NCI-H69 (cell line): ENCODE measurements around the gene IL1RL1.

Experiments
- DNase-seq: peaks from one replicate; lab custom pipeline; 2025; lab: John Stamatoyannopoulos, UW

Gene IL1RL1

GRCh38 chr2:102368461-102369109 lies 57.2 kb downstream of the IL1RL1 start:
- no peak for DNase-seq

DNA sequence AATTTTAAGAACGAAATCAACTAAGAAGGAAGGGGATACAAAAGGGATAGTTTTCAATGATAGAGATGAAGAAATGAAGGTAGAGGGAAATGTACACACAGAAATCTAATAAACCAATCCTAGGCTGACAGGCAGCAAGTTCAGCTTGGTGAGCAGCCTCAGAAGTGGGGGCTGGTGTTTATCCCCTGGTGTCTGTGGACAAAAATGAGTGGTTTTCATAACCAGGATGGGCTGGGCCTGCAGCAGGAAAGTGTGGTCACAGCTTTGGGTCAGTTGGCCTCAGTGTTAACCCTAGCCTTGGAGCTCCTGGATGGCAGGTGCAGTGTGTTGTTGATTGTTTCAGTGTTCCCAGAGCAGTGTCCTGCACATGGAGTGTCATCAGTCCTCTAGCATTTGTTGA lies 58.5 kb downstream of the IL1RL1 start:
- no peak for DNase-seq

- no peak for DNase-seq
Observed at GRCh38 chr2:102376052-102376591, 64.8 kb downstream of the IL1RL1 start.

DNA sequence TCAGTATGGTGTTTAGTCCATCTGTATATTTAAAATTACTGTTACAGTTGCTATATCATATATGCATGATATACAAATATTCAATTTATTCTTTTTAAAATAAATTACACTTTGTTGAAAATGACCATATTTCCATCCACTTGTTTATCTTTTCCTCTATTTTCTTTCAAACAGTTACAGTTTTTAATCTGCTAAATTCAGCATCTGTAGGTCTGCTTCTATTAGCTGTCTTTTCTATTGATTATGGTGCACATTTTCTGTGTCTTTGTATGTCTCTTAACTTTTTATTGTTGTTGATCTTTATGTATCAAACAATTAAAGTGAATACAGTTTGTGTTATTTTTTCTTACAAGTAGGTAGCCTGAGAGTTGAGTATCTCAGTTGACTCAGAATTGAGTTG lies 72.4 kb downstream of the IL1RL1 start:
- no peak for DNase-seq

DNA sequence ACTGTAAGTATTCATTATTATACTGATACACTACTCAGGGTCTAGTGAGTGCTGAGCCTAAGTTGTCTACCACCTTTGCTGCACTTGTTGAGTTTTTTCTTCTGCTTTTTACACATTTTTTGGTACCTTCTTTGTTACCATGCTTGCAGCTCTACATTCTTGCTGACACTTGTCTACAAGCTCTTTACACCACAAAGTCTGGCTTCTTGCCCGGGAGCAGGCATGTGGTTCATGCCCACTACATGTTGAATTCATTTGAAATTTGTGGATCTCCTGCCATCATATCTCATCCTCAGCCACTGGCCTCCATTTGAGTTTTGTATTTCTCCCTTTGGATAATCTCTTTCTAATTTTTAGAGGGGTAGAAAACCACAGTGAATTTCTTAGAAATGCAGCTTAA lies 74.2 kb downstream of the IL1RL1 start:
- no peak for DNase-seq

DNA sequence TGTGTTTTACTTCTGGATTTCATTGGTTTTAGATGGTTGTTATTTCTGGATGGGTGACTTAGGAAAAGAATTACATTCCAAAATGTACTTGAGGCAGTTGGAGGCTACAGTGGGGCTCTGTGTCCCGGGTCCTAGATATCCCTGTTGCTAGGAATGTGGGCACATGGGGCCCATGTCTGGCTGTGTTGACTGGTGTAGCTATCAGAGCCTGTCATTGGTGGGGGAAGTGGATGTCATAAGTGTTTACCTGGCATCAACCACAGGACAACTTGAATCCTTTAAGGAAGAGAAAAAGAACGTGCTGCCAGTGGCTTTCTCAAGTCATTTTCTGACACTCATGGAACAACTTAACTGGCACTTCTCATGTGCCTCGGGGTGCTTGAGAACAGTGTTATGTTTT lies 74.6 kb downstream of the IL1RL1 start:
- no peak for DNase-seq

DNA sequence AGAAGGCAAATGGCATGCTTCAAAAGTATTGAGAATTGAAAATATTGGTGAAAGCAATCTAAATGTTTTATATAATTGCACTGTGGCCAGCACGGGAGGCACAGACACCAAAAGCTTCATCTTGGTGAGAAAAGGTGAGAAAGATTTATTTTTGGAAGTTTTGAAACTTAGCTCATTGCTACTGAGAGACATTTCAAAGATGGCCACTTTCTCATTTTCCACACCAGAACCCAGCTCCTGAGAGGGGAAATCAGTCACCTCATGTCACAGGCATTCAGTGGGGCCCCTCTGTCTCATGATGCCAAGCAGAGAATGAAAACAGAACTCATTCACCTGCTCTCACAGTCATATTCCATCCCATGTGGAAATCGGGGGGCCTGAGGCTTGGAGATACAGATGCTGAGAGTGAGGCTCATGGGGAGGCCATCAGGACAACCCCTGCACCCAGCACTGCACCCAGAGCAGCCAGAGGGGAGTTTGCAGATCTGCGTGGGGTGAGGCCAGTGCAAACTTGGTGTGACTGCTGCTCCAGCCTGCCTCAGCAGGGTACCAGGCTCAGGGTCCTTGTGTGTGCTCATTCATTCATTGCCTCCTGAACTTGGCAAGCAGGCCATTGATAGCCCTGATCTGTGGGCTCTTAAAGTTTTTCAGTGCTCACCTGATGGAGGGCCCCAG lies 75.6 kb downstream of the IL1RL1 start:
- no peak for DNase-seq

DNA sequence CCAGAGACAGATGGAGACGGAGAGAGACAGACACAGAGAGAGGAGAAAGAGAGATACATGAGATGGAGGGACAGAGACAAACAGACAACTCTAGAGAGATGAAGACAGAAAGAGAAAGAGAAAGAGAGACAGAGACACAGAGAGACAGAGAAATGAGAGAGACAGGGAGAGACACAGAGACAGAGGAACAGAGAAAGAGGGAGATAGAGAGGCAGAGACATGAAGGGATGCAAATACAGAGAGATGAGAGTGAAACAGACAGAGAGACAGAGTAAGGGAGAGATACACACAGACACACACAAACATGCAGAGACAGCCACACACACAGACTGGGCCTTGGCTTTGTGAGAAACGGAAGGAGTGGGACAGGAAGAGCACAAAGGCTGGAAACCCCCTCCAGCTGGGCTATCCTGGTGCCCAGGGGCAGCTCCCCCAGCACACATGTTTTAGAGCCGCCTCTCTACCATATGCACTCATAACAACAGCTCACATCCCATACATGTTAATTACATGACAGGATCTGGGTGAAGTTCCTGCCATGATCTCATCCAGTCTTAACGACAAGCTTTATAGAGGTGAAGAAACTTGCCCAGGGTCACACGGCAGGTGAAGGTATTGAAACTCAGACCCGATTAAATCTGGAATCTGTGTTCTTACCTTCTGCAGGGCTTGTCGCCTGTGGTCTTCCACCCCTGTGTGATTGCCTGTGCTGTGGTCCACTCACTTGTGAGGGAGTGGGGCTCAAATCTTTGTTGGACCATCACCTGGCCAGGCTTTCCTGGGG lies 76.6 kb downstream of the IL1RL1 start:
- DNase-seq = no peak

- DNase-seq = no peak
Observed at GRCh38 chr2:102391565-102391964, 80.2 kb downstream of the IL1RL1 start.

DNA sequence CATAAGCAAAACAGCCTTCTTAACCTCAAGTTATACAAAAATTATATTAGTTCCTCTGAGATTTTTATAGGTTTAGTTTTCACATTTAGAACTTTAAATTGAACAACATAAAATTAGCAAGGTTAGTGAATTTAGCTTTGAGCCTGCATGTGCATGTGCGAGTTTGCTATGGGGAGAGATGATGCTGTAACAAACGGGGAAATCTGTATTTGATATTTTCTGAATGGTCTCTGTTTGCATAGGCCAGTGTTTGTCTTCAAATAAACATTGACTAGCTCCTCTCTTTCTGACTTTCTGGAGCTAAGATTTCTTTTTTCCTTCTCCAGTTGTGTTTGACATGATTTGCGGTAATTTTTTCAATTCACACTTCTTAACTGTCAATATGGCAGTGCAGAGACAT lies 80.7 kb downstream of the IL1RL1 start:
- no peak for DNase-seq

DNA sequence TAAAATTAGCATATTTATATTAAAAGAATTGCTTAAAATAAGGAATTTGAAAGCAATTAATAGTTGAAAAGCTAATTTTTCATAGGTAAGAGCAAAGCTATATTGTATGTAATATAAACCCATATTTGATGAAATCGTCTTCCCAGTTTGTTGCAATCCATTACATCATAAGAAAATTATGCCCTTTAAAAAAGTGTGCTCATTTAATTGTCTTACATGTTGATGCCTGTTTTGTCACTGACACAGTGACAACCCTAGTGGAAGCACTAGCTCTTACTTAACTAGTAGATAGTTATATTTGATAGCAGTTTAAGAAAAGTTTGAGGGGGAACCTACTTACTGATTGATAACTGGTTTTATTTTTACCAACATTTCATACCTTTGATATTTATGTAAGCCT lies 81.6 kb downstream of the IL1RL1 start:
- no peak for DNase-seq

- no peak for DNase-seq
Observed at GRCh38 chr2:102396012-102396411, 84.6 kb downstream of the IL1RL1 start.

- no peak for DNase-seq
Observed at GRCh38 chr2:102397209-102397608, 85.8 kb downstream of the IL1RL1 start.

DNA sequence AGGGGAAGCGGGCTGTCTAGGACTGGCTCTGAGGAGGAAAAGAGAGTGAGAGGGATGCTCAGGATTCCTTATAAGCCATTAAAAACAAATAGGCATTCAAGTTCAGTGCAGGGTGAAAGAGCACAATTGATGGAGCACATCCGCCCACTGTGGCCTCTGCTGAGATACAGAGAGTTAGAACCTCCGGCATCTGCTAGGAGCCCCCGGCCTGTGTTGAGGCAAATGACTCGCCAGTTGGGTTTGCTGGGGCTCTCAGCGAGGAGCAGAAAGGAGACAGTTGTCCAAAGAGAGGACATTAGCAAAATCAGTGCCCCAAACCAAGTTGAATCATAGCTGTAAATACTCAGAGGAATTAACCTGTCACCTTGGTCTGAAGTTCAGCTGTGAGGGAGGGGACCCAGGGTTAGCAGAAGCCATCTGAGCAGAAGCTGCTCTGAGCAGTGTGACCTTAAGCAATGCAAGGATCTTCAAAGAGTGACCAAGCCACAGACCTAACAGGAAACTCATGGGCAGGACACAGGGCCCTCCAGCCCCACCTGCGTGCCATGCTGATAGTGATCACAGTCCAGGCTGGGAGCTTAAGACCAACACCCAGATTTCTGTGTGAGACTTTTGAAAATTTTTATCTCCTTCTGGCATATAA lies 88.3 kb downstream of the IL1RL1 start:
- no peak for DNase-seq

DNA sequence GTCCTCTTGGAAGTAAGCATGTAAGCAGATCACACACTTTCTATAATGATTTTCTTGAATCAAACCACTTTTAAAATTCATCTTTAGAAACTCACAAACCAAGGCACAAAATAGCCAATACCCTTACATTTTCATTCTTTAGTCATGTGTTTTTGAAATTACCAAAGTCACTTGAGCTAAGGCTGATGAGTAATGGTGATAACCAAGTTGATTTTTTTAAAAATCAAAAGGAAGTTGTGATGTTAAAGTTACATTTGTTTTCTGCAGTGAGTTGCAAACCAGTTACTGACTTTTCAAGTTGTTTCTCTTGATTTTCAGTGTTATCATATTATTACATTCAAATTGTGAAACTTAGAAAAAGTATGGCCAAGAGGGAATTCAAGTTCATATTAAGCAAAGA lies 90.1 kb downstream of the IL1RL1 start:
- no peak for DNase-seq
